Liver (tissue), 3 donors: ENCODE data around the gene TCFL5.

Experiments
- ATF3 ChIP-seq: IDR thresholded peaks from 2 replicates; pipeline ENCODE4 v1.6.1; 2016; ENCODE audit warnings: antibody characterized with exemption
- CTCF ChIP-seq: fragments of 150-350 bp; IDR thresholded peaks from 2 replicates; pipeline ENCODE4 v1.5.1; 2017; ENCODE audit warnings: improper control_type of control experiment, low read depth, low read length; ENCODE audit not compliant: missing input control
- EGR1 ChIP-seq, 2 donors: IDR thresholded peaks; 2 replicates each; pipeline ENCODE4 v1.6.1; 2016 to 2018; ENCODE audit warnings: antibody characterized with exemption in 2 of 2, low read depth in 2 of 2
- FOXA2 ChIP-seq: IDR thresholded peaks from 2 replicates; pipeline ENCODE4 v1.6.1; 2016; ENCODE audit warnings: antibody characterized with exemption
- GABPA ChIP-seq, 2 donors: IDR thresholded peaks in 1 of 2; conservative IDR thresholded peaks in 1 of 2; 2 replicates each; pipeline ENCODE4 v1.6.1; 2016; ENCODE audit warnings: antibody characterized with exemption in 2 of 2, mild to moderate bottlenecking in 1 of 2, moderate library complexity in 1 of 2
- HNF4A ChIP-seq, 2 donors: conservative IDR thresholded peaks; 2 replicates each; pipeline ENCODE4 v1.6.1; 2016; ENCODE audit warnings: antibody characterized with exemption in 2 of 2, mild to moderate bottlenecking in 2 of 2
- JUND ChIP-seq, 2 donors: IDR thresholded peaks; 2 replicates each; pipeline ENCODE4 v1.6.1; 2016; ENCODE audit warnings: antibody characterized with exemption in 2 of 2
- MAX ChIP-seq: IDR thresholded peaks from 2 replicates; pipeline ENCODE4 v1.6.1; 2016; ENCODE audit warnings: antibody characterized with exemption
- RAD21 ChIP-seq, 2 donors: IDR thresholded peaks; 2 replicates each; pipeline ENCODE4 v1.6.1; 2016; ENCODE audit warnings: antibody characterized with exemption in 2 of 2, mild to moderate bottlenecking in 2 of 2
- REST ChIP-seq: IDR thresholded peaks from 2 replicates; pipeline ENCODE4 v1.6.1; 2016; ENCODE audit warnings: antibody characterized with exemption, mild to moderate bottlenecking
- TAF1 ChIP-seq: conservative IDR thresholded peaks from 2 replicates; pipeline ENCODE4 v1.6.1; 2016; ENCODE audit warnings: antibody characterized with exemption, mild to moderate bottlenecking
- YY1 ChIP-seq: IDR thresholded peaks from 2 replicates; pipeline ENCODE4 v1.6.1; 2016; ENCODE audit warnings: antibody characterized with exemption, mild to moderate bottlenecking
- donor health status: healthy.
- donor health status: healthy.

GRCh38 chr20:62794007-62794724 is 67.5 kb downstream of the TCFL5 start:
- no peak for TF ChIP-seq CTCF
- TF ChIP-seq JUND (IDR thresholded peaks at IDR 0.05), result no peak
- TF ChIP-seq TAF1, result no peak
- no peak for TF ChIP-seq HNF4A (conservative IDR thresholded peaks at IDR 0.05)
- no peak for TF ChIP-seq MAX
- peak; percentile 36 for TF ChIP-seq YY1
- TF ChIP-seq EGR1 (IDR thresholded peaks at IDR 0.05; ENCODE audit: low read depth in 2 of 2), result peak in 1 of 2 donors; percentile 53
- TF ChIP-seq ATF3, result no peak
- TF ChIP-seq RAD21 (IDR thresholded peaks at IDR 0.05), result peak in 1 of 2 donors; percentile 17
- TF ChIP-seq REST, result peak; percentile 65
- TF ChIP-seq GABPA (IDR thresholded peaks at IDR 0.05 in 1 of 2, conservative IDR thresholded peaks at IDR 0.05 in 1 of 2), result peak in 1 of 2 donors; percentile 33
- no peak for TF ChIP-seq FOXA2
